ENCODE results near the gene FRMPD2.

FRMPD2 gene

DNA sequence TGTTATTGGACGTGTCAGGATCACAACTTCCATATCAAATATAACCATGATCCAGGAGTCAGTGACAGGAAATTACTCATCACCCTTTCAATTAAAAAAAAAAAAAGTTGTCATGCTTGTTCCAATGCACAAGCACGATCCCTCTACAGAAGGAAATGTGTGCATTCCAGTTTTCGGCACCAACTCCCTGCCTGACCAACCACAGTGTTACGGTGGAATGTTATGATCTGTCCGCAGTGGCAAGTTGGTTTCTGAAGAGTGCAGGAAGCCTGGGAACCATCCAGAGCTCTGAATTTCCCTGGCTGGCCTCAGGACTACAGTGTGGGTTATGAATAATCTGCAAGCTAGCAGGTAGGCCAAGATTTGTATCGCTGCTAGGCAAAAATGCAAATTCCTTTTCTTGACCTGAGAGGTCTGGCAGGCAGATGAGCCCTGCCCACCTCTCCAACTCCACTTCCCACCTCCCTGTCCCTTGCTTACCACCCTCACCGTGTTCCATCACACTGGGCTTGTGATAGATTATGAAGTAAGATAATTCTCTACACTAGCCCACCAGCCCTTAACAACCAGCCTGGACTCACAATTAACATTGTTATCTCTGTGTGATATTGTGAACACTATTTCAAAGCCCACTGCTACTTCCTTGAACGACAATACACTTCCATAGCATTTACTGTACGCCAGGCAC, 20.4 kb downstream of the FRMPD2 start:
- peak; percentile 73 for DNase-seq (ENCODE audit: low read depth)
- TF ChIP-seq, protein P1, sequence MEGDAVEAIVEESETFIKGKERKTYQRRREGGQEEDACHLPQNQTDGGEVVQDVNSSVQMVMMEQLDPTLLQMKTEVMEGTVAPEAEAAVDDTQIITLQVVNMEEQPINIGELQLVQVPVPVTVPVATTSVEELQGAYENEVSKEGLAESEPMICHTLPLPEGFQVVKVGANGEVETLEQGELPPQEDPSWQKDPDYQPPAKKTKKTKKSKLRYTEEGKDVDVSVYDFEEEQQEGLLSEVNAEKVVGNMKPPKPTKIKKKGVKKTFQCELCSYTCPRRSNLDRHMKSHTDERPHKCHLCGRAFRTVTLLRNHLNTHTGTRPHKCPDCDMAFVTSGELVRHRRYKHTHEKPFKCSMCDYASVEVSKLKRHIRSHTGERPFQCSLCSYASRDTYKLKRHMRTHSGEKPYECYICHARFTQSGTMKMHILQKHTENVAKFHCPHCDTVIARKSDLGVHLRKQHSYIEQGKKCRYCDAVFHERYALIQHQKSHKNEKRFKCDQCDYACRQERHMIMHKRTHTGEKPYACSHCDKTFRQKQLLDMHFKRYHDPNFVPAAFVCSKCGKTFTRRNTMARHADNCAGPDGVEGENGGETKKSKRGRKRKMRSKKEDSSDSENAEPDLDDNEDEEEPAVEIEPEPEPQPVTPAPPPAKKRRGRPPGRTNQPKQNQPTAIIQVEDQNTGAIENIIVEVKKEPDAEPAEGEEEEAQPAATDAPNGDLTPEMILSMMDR (IDR thresholded peaks at IDR 0.05; ENCODE audit: control insufficient read depth, insufficient read depth, low read depth, low read length, missing control alignments): no peak
- no peak overlapping the region for H3K4me3 ChIP-seq (ENCODE audit: control insufficient read depth, low read depth, low read length)

- TF ChIP-seq, protein P1 (IDR thresholded peaks at IDR 0.05; ENCODE audit: control insufficient read depth, insufficient read depth, low read depth, low read length, missing control alignments): no peak
- no peak for DNase-seq (ENCODE audit: low read depth)
- H3K4me3 ChIP-seq (ENCODE audit: control insufficient read depth, low read depth, low read length): no peak overlapping the region
Measured at GRCh38 chr10:48252354-48252650, 22.2 kb downstream of the FRMPD2 start.

DNA sequence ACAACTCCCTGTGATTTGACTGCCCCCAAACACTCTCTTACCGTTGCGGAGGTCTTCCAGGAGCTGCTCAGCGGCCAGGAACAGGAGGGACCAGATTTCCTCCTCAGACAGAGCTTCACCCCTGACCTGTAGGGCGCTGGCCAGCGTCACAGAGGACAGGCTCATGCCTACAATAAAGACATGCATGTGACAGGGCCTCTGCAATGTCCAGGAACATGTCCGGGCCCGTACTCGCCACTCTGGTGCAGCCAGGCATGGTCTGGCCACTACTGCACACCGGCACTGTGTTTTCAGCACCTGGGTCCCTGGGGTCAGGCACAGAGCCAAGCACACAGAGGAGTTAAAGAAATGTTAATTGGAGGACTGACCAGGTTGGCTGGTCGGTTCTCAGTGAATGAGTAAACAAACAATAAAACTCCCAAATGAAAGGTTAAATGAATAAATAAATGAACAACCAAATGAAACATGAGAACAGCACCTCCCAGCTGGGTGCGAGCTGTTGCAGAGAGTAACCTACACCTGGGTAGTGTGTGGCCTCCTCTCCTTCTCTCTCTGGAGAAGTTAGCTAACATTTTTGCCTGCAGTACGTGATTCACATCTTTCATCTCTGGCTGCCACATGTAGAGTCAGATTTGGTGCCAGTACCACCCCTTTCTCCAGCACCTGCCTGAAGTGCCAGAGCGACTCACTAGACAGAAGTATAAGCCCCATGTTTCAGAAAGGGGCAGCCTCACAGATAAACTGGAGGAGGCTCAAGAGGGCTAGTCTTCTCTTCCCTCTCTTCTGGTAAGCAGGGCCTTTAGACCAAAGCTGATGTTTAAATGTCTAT, 22.8 kb downstream of the FRMPD2 start:
- DNase-seq (ENCODE audit: low read depth): no peak
- no peak overlapping the region for H3K4me3 ChIP-seq (ENCODE audit: control insufficient read depth, low read depth, low read length)
- TF ChIP-seq, protein P1 (IDR thresholded peaks at IDR 0.05; ENCODE audit: control insufficient read depth, insufficient read depth, low read depth, low read length, missing control alignments): no peak

DNA sequence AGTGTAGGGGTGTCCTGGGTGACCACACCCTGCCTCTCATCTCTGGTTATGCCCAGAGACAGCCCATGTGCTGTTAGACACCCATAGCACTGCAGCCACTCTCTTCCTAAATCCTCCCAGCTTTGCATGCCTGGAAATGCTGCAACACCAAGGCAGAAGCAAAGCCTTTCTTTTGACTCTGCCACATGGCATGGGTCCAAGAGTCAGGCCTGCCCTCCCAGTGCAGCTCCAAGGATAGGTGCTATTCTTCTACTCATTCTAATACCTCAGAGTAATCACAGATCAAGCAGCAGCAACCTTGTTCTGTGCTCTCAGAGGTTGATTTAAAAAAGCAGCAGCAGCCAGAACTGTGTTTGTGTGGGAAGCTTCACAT, 23.4 kb downstream of the FRMPD2 start:
- H3K4me3 ChIP-seq (ENCODE audit: control insufficient read depth, low read depth, low read length): no peak overlapping the region
- no peak for DNase-seq (ENCODE audit: low read depth)
- TF ChIP-seq, protein P1 (IDR thresholded peaks at IDR 0.05; ENCODE audit: control insufficient read depth, insufficient read depth, low read depth, low read length, missing control alignments): no peak

DNA sequence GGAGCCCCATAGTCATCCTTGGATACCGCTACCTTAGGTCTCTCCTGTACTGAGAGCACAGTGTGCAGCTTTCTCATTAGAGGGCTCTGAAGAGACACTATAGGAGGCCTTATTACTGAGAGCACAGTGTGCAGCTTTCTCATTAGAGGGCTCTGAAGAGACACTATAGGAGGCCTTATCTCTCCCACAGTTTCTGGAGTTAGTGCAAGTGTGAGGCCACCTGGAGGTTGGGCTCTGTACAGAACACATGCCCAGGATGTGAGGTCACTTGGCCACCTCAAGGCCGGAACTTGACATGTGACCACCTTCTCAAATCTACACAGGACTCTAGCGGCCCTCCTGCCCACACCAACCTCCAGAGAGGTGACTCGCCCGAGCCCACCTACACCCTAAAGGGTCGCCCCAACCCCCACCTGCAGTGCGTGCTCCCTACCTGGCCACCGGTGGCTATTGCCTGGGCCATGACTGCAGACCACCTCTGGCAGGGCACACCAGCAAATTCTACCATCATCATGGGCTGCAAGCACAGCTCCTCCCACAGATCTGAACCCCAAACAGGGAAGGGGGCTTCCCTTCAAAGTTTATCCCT, 24.6 kb downstream of the FRMPD2 start:
- DNase-seq (ENCODE audit: low read depth): no peak
- TF ChIP-seq, protein P1 (IDR thresholded peaks at IDR 0.05; ENCODE audit: control insufficient read depth, insufficient read depth, low read depth, low read length, missing control alignments): no peak
- no peak overlapping the region for H3K4me3 ChIP-seq (ENCODE audit: control insufficient read depth, low read depth, low read length)

DNA sequence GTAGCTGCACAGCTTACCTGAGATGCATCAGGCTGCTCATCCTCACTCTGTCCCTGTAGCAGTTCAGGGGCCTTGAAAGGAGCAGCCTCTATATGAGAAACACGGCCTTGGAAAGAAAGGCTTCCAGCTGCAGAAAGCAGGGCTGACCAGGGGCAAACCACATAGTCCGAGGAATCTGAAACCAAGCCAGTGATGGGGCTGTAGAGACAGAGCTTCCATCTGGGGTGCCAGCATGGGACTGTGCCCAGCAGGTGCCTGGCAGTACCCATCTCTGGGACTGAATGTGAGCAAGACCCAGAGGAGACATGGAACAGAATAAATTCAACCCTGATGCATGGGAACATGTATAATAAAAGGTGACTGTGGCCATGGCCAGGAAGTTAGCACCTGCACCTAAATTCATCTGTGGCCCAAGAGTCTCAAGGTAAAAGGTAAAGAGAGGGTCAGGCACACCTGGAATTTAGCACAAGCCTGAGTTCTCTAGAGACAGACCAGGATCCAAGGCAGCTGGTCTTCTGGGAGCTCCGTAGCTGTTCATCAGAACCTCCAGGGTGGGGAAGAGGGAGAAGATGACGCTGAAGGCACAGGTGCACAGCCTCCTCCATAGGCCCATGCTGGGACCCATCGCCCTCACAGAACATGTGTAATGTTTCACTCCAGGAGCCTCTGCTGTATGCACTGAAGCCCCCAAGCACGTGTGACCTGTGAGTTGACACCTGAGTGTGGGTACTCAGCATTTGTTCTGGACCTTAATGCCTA, 25.3 kb downstream of the FRMPD2 start:
- H3K4me3 ChIP-seq (ENCODE audit: control insufficient read depth, low read depth, low read length): no peak overlapping the region
- TF ChIP-seq, protein P1 (IDR thresholded peaks at IDR 0.05; ENCODE audit: control insufficient read depth, insufficient read depth, low read depth, low read length, missing control alignments): no peak
- no peak for DNase-seq (ENCODE audit: low read depth)
